Stimulated activated naive CD4-positive, alpha-beta T cell treated with Interleukin-2 at 50 U/mL for 16 hours (primary cell): Measurements from ENCODE around the gene ZNF280C.

ENCODE experiments used
- DNase-seq: peaks from one replicate; lab custom pipeline; 2025; lab: John Stamatoyannopoulos, UW

ZNF280C gene

DNA sequence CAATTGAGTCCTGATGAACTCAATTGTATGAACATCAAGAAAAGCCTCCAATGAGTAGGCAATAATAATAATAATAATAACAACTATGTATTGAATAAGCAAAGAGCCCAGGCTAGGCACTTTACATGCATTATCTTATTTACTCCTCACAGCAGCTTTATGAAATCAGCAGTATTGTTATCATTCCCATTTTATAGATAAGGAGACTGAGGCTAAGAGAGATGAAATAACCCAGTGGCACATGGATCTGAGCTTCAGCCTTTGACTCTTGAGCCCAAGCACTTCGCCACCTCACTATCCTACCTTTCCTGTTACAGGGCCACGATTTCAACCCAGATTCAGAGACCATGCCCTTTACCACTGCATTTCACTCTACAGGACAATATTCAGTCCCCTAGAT lies 93.8 kb downstream of the ZNF280C start:
- DNase-seq: no peak

DNA sequence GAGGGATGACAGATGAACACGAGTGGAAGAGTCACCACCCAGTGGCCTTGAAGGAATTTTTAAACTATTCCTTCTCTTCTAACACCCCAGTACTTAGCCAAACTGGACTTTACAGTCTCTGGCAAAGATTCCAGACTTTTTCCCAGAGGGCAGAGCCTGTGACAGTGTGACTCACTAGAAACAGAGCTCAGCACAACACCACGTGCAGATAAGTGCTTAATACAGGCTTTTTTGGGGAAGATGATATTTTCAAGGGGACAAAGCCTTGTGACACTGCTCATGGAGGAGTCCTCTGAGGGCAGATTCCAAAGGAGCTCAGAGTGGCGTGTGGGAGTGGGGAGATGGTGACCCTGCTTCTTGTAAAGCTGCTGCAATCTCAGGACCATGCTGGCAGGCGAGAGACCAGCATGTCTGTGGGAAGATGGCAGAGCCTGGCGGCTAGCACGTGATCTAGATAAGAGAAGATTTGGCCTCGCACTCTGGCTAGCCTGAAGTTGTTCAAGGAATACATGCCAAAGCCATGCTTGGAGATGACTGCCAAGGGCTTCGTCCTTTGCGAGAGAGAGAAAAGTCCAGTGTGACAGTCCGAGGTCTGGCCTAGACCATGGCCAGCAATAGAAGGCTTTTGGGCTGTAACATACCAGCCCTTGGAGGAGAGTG lies 94.5 kb downstream of the ZNF280C start:
- no peak for DNase-seq

DNA sequence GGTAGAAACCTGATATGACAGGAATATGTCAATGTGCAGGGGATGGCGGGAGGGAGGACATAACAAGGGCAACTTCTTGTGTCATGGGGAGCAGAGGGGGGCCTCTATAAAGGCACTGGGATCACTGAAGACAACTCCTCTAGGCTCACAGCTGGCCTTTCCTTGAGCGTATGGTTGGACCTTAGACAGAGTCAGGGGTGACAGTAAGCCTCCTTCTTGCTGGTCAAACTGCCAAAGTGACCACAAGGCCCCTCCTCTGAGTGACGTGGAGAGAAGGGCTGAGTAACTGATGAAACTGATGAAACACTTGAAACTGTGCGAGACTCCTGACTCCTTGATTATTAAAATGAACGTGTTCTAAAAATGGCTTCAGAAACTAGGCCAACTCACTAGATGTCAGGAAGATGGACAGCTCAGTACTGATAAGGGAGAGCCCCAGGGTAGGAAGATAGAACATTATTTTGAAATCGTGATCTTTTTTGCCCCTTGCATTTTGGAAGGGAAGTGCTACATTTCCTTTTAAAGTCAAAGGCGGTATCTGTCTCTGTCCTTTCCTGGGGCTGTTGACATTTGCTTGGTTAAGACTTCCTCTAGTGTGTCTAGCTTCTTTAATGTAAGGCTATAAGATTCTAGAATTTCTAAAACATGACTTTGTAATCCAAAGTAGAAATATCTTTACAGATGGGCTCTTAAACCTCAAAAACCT lies 95.4 kb downstream of the ZNF280C start:
- DNase-seq: peak; percentile 3

DNA sequence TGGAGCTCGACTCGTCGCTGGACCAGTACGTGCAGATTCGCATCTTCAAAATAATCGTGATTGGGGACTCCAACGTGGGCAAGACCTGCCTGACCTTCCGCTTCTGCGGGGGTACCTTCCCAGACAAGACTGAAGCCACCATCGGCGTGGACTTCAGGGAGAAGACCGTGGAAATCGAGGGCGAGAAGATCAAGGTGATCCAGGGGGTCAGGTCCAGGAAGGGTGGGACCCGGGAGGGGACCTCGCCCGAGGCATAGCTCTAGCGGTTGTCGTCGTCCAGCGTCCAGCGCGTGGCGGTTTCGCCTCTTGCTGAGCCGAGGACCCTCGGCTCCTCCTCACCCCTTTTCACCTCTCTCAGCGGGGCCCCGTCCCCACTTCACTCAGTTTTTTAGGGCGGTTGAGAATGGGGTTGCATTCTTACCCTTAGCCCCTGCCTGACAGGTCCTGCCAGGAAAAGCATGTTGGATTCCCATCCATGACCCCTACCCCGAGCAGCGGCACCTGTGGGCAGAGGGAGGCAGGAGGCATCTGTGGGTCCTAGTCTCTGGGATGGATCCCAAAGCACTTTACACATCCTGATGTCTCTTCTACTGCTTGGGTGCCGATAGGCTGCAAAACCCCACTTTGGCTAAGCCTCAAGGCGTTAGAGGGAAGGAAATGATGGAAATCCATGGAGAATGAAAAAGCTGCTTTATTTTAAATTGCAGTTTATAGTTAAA lies 96.4 kb downstream of the ZNF280C start:
- DNase-seq: no peak

DNA sequence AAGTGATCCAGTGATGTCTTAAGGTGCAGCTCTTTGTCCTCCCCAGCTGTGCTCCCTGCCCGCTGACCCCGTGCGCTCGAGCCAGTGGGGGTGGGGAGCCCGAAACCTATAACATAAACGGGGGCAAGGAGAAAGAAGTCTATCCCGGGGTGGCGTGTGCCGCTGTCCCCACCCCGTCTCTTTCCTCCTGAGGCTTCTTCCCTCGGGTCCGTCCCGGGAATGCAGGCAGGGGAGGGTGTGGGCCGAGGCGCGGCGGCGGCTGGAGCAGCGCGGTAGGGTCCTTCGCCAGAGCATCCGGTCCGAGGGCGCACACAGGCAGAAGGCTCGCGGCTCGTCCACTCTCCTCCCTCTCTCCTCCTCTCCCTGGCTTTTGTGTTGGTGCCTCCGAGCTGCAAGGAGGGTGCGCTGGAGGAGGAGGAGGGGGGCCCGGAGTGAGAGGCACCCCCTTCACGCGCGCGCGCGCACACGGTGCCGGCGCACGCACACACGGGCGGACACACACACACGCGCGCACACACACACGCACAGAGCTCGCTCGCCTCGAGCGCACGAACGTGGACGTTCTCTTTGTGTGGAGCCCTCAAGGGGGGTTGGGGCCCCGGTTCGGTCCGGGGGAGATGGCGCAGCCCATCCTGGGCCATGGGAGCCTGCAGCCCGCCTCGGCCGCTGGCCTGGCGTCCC lies 97.1 kb downstream of the ZNF280C start, which contains the start of gene RAB33A:
Gene RAB33A, plus strand, starts transcription at position 517 of the 681 bp plus-strand sequence. Its CDS starts 101 bp downstream, at position 618.
- peak; percentile 35 for DNase-seq

DNA sequence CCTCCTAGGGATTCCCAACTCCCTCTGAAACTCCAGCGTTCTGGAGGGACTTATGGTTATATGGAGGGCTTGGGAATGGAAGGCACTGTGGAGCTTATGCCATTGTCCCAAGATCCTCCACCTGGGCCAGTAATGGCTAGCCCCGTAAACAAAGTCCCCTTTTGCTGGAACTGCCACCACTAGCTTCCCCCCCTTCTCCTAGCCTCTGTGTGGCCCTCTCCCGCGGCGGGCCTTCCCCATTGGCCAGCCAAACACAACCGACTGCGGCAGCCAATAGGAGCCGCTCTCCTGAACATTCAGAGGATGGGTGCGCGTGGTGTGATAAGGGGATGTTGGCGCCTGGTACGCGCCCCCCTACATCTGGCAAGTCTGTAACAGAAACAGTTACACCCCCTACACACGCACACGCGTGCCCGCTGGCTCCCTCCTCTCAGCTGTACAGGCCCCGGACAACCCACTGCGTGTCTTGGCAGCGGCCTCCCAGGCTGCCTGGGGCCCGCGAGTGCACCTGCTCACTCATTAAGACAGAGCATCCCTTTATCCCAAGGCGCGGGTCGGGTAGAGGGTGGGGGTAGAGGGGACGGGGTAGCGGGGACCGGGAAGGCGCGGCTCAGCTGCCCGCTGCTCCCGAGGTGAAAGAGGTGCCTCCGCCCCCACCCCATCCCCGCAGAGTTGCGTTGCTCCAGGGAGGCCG lies 97.8 kb downstream of the ZNF280C start:
- peak; percentile 61 for DNase-seq

DNA sequence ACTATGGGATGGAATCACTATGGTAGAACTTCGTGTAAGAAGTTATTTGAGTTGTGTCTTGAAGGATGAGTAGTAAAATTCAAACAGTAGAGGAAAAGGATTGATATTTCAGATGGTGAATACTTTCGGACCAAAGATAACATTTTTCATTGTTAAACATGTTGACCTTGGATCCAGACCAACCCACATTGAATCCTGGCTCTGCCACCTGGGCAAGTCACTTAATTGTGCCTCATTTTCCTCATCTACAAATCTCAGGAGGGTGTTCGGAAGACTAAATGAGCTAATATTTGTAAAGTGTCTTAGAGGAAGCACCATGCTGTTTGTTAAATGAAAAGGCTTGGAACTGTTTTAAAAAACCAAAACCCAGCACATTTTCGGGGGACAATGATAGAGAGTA lies 101.7 kb downstream of the ZNF280C start:
- DNase-seq: no peak

DNA sequence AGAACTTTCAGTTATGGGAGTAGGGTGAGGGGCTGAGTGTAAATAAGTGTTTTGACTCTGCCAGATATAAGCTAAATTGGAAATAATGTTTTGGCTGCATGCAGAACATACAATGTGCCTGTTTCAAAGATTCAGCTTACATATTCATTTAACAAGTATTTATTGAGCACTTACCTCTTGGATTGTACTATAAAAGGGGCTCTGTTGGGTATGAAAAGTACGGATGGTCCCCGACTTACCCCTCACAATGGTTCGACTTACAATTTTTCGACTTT lies 102.3 kb downstream of the ZNF280C start:
- no peak for DNase-seq

DNA sequence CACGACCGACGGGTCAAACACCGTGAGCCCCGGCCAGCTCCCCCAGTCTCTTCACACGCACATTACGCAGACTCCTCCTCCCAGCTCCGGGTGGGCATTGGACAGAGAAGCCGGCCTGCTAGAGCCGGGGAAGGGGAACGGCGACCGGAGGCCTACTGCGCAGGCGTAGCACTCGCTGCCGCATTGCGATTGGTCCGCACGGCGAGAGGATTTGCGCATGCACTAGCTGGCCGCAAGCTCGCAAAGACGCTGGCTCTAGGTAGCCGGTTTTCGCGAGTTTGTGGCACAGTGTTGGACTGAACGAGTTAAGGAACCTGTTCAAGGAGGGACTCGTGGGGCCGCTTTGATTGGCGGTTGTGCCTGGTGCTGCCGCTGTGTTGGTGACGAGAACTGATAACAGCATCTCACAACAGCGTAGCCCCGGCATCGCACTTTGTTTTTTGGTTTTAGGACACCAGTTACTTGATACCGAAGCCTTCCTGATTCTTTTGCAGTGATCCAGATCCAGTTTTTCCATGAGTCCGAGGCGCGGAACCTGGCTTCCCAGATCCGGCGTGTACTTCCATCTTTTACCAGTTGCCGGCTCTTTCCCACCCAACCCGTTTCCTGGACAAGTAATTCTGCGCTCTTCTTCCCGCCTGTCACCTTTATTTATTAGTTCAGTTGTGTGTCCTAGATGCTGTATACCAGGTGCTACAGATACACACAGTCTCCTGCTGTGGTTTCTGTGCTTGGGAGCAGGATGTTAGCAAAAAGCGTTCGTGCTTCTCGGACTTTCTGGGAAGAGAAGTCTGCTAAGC lies 102.8 kb downstream of the ZNF280C start, which contains the start of gene AIFM1:
Gene AIFM1, minus strand, starts transcription at position 139 of the 800 bp plus-strand sequence. CDS start 185 bp downstream, outside the sequence.
- peak; percentile 87 for DNase-seq

DNA sequence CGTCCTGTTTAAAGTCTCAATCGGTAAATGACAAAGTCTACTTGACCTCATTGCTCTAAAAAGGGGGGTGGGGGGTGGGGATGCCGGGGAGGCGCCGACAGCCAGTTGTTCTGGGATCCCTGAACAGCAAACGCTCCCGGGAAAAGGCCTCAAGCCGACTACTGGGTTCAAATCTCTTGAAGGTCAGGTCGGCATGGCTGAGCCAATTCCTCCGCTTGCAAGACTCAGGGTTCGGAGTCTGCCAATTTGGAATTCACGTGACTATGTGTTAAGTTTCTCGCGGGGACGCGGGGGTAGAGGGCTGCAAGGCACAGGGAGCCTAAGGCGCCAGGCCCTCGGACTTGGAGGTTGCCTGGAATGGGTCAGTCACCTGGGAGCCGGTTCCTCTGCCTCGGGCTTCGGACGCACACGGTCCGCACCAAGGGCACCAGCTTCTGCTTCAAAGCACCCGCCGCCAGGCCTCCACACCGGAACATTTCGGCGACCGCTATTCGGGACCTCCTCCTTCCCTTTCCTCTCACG lies 103.5 kb downstream of the ZNF280C start:
- DNase-seq: no peak

DNA sequence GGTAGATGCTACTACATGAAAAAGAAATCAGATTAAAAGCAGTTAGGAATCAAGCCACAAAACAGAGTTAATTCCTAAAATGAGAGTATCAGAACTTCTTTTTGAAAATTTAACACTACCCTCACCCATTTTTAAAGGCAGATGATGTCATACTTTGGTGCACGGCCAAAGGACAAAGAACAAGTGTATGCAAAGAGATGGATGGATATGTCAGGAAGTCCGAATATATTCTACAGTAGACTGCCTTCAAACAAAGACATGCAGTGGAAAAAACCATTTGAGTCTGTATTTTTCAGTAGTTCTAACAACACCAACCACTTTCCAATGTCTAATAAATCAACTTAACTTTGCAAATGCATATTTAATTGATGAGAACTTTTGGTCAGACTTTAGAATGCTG lies 105.3 kb downstream of the ZNF280C start:
- DNase-seq: no peak

DNA sequence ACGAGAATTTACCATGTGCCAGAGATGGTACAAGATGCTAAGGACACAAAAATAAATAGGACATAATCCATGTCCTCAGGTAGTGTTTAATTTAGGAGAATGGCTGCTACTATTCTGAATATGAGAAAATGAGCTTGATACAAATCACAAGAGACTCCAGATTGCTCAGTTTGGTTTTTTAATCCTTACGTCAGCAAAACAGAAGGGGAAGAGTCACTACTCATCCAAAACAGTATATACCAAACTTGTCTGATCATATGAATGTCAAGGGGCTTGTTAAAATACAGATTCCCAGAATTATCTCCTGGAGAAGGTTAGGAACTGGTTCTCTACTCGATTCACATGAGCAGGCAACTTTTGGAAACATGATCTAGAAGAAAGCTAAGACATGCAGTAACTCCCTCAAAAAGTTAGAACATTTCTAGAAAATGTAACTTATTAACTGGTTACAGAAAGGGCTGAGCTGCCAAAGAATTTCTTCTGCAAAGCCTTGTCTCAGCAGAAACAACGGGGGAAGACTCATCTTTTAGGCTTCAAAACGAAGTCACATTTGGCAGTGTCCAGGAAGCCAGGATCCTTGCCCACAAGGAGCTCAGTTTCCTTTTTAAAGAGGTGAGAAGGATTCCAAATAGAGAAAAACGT lies 106.5 kb downstream of the ZNF280C start:
- no peak for DNase-seq

DNA sequence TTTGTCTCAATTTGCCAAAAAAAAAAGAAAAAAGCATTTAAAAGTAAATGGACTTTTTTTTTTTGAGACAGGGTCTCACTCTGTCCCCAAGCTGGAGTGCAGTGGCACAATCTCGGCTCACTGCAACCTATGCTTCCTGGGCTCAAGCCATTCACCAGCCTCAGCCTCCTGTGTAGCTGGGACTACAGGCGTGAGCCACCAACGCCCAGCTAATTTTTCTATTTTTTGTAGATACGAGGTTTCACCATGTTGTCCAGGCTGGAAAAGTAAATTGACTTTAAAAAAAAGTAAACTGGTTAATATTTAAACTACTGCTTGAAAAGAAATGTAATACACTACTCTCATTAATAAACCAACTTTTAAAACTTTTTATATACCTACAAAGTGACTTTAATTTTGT lies 108.9 kb downstream of the ZNF280C start:
- DNase-seq: no peak

DNA sequence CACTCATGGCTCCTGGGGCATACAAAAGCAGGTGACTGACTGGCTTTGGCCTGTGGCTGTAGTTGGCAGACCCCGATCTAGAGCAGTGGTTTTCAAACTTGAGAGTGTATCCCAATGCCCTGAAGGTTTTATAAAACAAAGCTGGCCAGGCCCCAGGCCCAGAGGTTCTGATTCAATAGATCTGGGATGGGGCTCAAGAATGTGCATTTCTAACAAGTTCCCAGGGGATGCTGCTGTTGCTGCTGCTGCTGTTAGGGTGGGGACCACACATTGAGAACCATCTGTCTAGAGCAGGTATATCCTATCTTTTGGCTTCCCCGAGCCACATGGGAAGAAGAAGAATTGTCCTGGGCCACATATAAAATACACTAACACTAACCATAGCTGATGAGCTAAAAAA lies 110.4 kb downstream of the ZNF280C start:
- DNase-seq: no peak

DNA sequence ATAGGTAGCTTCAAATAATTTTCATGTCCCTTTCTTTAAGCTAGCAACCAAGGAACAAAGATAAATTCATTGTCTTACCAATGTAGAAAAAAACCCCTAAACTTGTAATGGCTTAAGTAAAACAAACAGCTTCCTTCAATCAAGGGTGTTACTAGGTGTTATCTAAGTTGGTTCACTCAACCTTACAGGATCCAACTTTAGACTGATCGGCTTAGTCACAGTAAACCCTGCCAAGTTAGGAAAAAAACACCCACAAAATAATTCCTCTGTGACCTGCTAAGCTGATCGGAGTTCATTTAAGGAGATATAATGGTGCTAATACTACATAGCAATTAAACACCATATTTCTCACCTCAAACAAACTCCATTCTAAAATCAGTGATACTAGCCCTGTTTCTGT lies 113.1 kb downstream of the ZNF280C start:
- no peak for DNase-seq
